Nephron (organoid): ENCODE results near the gene PARVG.

ENCODE experiments used
- H3K27ac Mint-ChIP-seq, 3 experiments: 2 replicates each; pipeline ENCODE4 v1.8.0; 2020; ENCODE audit warnings: mixed read lengths in 3 of 3, mild to moderate bottlenecking in 2 of 3, moderate library complexity in 1 of 3
- H3K27me3 Mint-ChIP-seq: 2 replicates; pipeline ENCODE4 v1.8.0; 2021; ENCODE audit warnings: low read depth, mild to moderate bottlenecking, moderate library complexity, mixed read lengths
- H3K36me3 Mint-ChIP-seq: 2 replicates; pipeline ENCODE4 v1.8.0; 2020; ENCODE audit warnings: low read depth, mixed read lengths
- H3K4me1 Mint-ChIP-seq: 2 replicates; pipeline ENCODE4 v1.8.0; 2020; ENCODE audit warnings: mixed read lengths
- H3K4me3 Mint-ChIP-seq, 3 experiments: 2 replicates each; pipeline ENCODE4 v1.8.0; 2020; ENCODE audit warnings: mild to moderate bottlenecking in 3 of 3, mixed read lengths in 3 of 3, moderate library complexity in 2 of 3
- H3K9me3 Mint-ChIP-seq: 2 replicates; pipeline ENCODE4 v1.8.0; 2020; ENCODE audit warnings: mixed read lengths
- TF ChIP-seq, protein P1 (sequence below), 3 experiments: fragments of 200-600 bp; sonication (generic); IDR thresholded peaks; one replicate each; pipeline ENCODE4 v1.5.0; 2021; ENCODE audit warnings: antibody characterized with exemption in 3 of 3; ENCODE audit not compliant: unreplicated experiment in 3 of 3

PARVG gene

DNA sequence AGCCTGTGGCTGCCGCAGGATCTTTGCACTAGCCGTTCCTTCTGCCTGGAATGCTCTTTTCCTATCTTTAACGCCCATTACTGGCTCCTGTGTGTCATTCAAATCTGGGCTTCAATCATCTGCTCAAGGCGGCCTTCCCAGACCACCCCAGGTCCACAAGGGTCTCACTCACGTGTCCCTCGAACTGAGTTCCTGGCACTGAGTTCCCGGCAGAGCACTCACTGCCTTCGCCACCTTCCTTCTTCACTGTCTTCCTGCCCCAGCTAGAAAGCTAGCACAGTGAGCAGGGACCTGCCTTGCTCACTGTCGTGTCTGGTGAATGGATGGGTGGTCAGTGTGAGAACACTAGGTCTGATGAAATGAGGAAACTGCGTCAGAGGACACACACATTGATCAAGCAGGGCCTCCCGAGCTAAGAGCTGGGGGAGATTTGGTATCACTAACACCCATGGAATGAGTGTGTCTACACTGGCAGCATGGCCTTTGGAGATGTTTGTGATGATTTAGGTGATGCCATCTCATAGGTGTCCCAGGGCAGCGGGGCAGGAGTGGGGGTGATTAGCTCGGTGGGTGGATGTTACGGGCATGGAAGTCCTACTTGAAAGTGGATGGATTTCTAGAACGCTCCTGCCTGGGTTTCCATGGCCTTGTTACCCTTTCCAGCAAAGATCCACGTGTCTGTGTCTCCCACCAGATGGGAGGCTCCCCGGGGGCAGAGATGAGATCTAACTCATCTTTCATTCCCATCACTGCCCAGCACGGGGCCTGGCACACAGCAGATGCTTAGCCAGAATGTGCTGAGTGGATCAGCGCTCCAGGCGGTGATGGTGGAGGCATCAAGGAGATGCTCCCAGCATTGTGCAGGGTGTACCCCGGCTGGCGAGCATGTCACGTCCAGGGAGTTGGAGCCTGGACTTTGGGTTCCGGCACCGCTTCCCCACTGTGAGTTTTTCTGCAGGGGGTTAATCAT lies 67.5 kb downstream of the PARVG start:
- TF ChIP-seq, protein P1, sequence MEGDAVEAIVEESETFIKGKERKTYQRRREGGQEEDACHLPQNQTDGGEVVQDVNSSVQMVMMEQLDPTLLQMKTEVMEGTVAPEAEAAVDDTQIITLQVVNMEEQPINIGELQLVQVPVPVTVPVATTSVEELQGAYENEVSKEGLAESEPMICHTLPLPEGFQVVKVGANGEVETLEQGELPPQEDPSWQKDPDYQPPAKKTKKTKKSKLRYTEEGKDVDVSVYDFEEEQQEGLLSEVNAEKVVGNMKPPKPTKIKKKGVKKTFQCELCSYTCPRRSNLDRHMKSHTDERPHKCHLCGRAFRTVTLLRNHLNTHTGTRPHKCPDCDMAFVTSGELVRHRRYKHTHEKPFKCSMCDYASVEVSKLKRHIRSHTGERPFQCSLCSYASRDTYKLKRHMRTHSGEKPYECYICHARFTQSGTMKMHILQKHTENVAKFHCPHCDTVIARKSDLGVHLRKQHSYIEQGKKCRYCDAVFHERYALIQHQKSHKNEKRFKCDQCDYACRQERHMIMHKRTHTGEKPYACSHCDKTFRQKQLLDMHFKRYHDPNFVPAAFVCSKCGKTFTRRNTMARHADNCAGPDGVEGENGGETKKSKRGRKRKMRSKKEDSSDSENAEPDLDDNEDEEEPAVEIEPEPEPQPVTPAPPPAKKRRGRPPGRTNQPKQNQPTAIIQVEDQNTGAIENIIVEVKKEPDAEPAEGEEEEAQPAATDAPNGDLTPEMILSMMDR (IDR thresholded peaks at IDR 0.05; ENCODE audit: unreplicated experiment in 3 of 3), result no peak
- no peak overlapping the region for H3K27ac Mint-ChIP-seq
- H3K9me3 Mint-ChIP-seq, result peaks cover 28% of the 10 kb centered on the region
- peaks cover 13% of the 10 kb centered on the region for H3K36me3 Mint-ChIP-seq
- H3K4me1 Mint-ChIP-seq, result no peaks in the 10 kb centered on the region
- no peak overlapping the region for H3K4me3 Mint-ChIP-seq
- H3K27me3 Mint-ChIP-seq, result peaks cover 10% of the 10 kb centered on the region

- H3K4me3 Mint-ChIP-seq, result no peak overlapping the region
- H3K27ac Mint-ChIP-seq, result no peak overlapping the region
- peaks cover 13% of the 10 kb centered on the region for H3K36me3 Mint-ChIP-seq
- peaks cover 9% of the 10 kb centered on the region for H3K27me3 Mint-ChIP-seq
- TF ChIP-seq, protein P1 (IDR thresholded peaks at IDR 0.05; ENCODE audit: unreplicated experiment in 3 of 3), result no peak
- no peaks in the 10 kb centered on the region for H3K4me1 Mint-ChIP-seq
- peaks cover 28% of the 10 kb centered on the region for H3K9me3 Mint-ChIP-seq
Observed at GRCh38 chr22:44248926-44249325, 68.2 kb downstream of the PARVG start.

GRCh38 chr22:44249376-44250147 lies 68.8 kb downstream of the PARVG start:
- Mint-ChIP-seq H3K4me3 (no peak overlapping the region), H3K27me3 (peaks cover 5% of the 10 kb centered on the region), H3K36me3 (peaks cover 13% of the 10 kb centered on the region), H3K4me1 (no peaks in the 10 kb centered on the region), H3K9me3 (peaks cover 28% of the 10 kb centered on the region), H3K27ac (no peak overlapping the region)
- TF ChIP-seq, protein P1 (IDR thresholded peaks at IDR 0.05; ENCODE audit: unreplicated experiment in 3 of 3), result no peak

GRCh38 chr22:44254811-44255210 lies 74.1 kb downstream of the PARVG start:
- no peak overlapping the region for H3K27ac Mint-ChIP-seq
- H3K4me3 Mint-ChIP-seq, result no peak overlapping the region
- no peaks in the 10 kb centered on the region for H3K4me1 Mint-ChIP-seq
- peaks cover 11% of the 10 kb centered on the region for H3K27me3 Mint-ChIP-seq
- TF ChIP-seq, protein P1 (IDR thresholded peaks at IDR 0.05; ENCODE audit: unreplicated experiment in 3 of 3), result no peak
- H3K36me3 Mint-ChIP-seq, result peaks cover 9% of the 10 kb centered on the region
- H3K9me3 Mint-ChIP-seq, result peaks cover 21% of the 10 kb centered on the region

DNA sequence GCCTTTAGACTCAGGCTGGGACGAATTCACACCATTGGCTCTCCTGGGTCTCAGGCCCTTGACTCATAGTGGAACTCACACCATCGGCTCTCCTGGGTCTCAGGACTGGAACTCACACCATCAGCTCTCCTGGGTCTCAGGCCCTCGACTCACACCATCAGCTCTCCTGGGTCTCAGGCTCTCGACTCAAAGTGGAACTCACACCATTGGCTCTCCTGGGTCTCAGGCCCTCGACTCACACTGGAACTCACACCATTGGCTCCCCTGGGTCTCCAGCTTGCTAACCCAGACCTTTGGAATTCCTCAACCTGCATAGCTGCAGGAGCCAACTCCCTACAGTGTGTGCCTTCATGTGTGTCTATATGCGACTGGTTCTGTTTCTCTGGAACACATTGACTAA lies 75.4 kb downstream of the PARVG start:
- Mint-ChIP-seq H3K27ac (no peak overlapping the region), H3K4me1 (no peaks in the 10 kb centered on the region), H3K4me3 (no peak overlapping the region), H3K36me3 (no peaks in the 10 kb centered on the region), H3K27me3 (peaks cover 14% of the 10 kb centered on the region), H3K9me3 (peaks cover 10% of the 10 kb centered on the region)
- TF ChIP-seq, protein P1 (IDR thresholded peaks at IDR 0.05; ENCODE audit: unreplicated experiment in 3 of 3), result no peak
